ENCODE data around the gene CCN2. TPM values are rescaled to one million over a fixed set of nuclear protein-coding genes. Genes with fewer than 3 reads are reported as not detected.
"Not testable (repeated sequence)": the region's sequence is repeated elsewhere in the genome, so short reads cannot be mapped to it uniquely, and the experiment has no call there.

CCN2 gene
- polyA plus RNA-seq, 10 donors = 27.2 to 83.4 (median 51.1) TPM

GRCh38 chr6:131914234-131914633 lies 36.9 kb downstream of the CCN2 start:
- no peak for DNase-seq

GRCh38 chr6:131911951-131912350 lies 39.2 kb downstream of the CCN2 start:
- DNase-seq = no peak

- DNase-seq = no peak
These were observed 40.2 kb downstream of the CCN2 start for GRCh38 chr6:131910956-131911355.

- DNase-seq = no peak
These were observed 41.0 kb downstream of the CCN2 start for GRCh38 chr6:131910219-131910589.

GRCh38 chr6:131909408-131910218 lies 41.6 kb downstream of the CCN2 start:
- DNase-seq = peak; percentile 75 to 88 (median 80)

GRCh38 chr6:131908787-131909186 lies 42.4 kb downstream of the CCN2 start:
- DNase-seq = not testable (repeated sequence)

GRCh38 chr6:131903734-131904133 lies 47.4 kb downstream of the CCN2 start:
- not testable (repeated sequence) for DNase-seq

- DNase-seq = not testable (repeated sequence)
These were observed 49.8 kb downstream of the CCN2 start for GRCh38 chr6:131901326-131901873.

- no peak for DNase-seq
These were observed 50.9 kb downstream of the CCN2 start for GRCh38 chr6:131900231-131900630.

GRCh38 chr6:131898718-131899117 lies 52.5 kb downstream of the CCN2 start:
- DNase-seq = no peak

Other genes with a start within 250 kb of the CCN2 start
- under 1 TPM in 2 of 10 donors, not detected in 8; 0.26 to 0.45 TPM for gene OR2A4, start 250.0 kb downstream of the CCN2 start, polyA plus RNA-seq (ENCODE audit: insufficient read length in 10 of 10)
- gene CTAGE9, start 240.4 kb downstream of the CCN2 start, polyA plus RNA-seq (ENCODE audit: insufficient read length in 10 of 10) = not detected
- gene ENPP1, start 143.4 kb downstream of the CCN2 start, polyA plus RNA-seq (ENCODE audit: insufficient read length in 10 of 10) = 10 to 100 TPM; 10.7 to 22.5 (median 15.7) TPM